ENCODE measurements around the gene HEXIM2. TPM values are rescaled to one million over a fixed set of nuclear protein-coding genes. Genes with fewer than 3 reads are reported as not detected.

The HEXIM2 gene
- total RNA-seq, 2 donors from 2014 or later: 4.2 to 4.4 TPM

GRCh38 chr17:45137561-45138305, 23.9 kb upstream of the HEXIM2 start:
- DNase-seq (no peak), ATAC-seq (no peak)
- intact Hi-C loops (cut with DNase I): loop anchor here in 1 of 2 donors (2.0 kb wide), 1 partner anchor 63 kb away; no protein-coding TSS in a partner anchor

GRCh38 chr17:45138911-45139532, 22.7 kb upstream of the HEXIM2 start:
- no peak for ATAC-seq
- DNase-seq: no peak

GRCh38 chr17:45139533-45139920, 22.1 kb upstream of the HEXIM2 start:
- ATAC-seq: no peak
- DNase-seq: no peak
- intact Hi-C loops (cut with DNase I): loop anchor here in 1 of 2 donors (2.0 kb wide), 1 partner anchor 61 kb away; no protein-coding TSS in a partner anchor

More at GRCh38 chr17:45138911-45139532, 22.7 kb upstream of the HEXIM2 start:
- intact Hi-C loops (cut with DNase I): loop anchor here in 1 of 2 donors (2.0 kb wide), 1 partner anchor 62 kb away; no protein-coding TSS in a partner anchor

GRCh38 chr17:45143094-45143670, 18.5 kb upstream of the HEXIM2 start:
- DNase-seq (no peak), ATAC-seq (no peak)
- intact Hi-C loops (cut with DNase I): no loop called here

GRCh38 chr17:45143767-45144198, 17.9 kb upstream of the HEXIM2 start:
- ATAC-seq: peak; percentile 34 to 35
- intact Hi-C loops (cut with DNase I): no loop called here
- peak; percentile 92 for DNase-seq

GRCh38 chr17:45144199-45145034, 17.3 kb upstream of the HEXIM2 start:
- intact Hi-C loops (cut with DNase I): no loop called here
- ATAC-seq: peak; percentile 7 to 26
- peak; percentile 73 for DNase-seq

GRCh38 chr17:45145035-45145389, 16.7 kb upstream of the HEXIM2 start:
- ATAC-seq (no peak), DNase-seq (no peak)
- intact Hi-C loops (cut with DNase I): no loop called here

- no peak for DNase-seq
- ATAC-seq: no peak
- intact Hi-C loops (cut with DNase I): no loop called here
Observed at GRCh38 chr17:45146166-45146565, 15.5 kb upstream of the HEXIM2 start.

- ATAC-seq: no peak
- DNase-seq: no peak
- intact Hi-C loops (cut with DNase I): no loop called here
Observed at GRCh38 chr17:45146592-45146889, 15.1 kb upstream of the HEXIM2 start.

- ATAC-seq: peak; percentile 4 to 6
- intact Hi-C loops (cut with DNase I): no loop called here
- DNase-seq: peak; percentile 35
Observed at GRCh38 chr17:45146890-45147580, 14.6 kb upstream of the HEXIM2 start.

GRCh38 chr17:45147581-45148182, 14.0 kb upstream of the HEXIM2 start:
- ATAC-seq (peak; percentile 21 to 29), DNase-seq (peak; percentile 85)
- intact Hi-C loops (cut with DNase I): no loop called here

GRCh38 chr17:45148183-45149036, 13.3 kb upstream of the HEXIM2 start, which contains the start of gene HEXIM1:
TSS of gene HEXIM1 (plus strand) at chr17:45148475. CDS start at chr17:45149191, 716 bp downstream.
- DNase-seq: peak; percentile 99
- ATAC-seq: peak; percentile 75 to 81
- intact Hi-C loops (cut with DNase I): loop anchor here in 1 of 2 donors (1.0 kb wide), 1 partner anchor 13 kb away; the partner anchor contains the start of gene HEXIM2

- DNase-seq: peak; percentile 88
- intact Hi-C loops (cut with DNase I): loop anchor here in 1 of 2 donors (1.0 kb wide), 1 partner anchor 12 kb away; the partner anchor contains the start of gene HEXIM2
Observed at GRCh38 chr17:45149037-45149668, 12.5 kb upstream of the HEXIM2 start.

GRCh38 chr17:45149669-45150664, 11.7 kb upstream of the HEXIM2 start:
- intact Hi-C loops (cut with DNase I): loop anchor here in 1 of 2 donors (1.0 to 5.0 kb wide), 2 partner anchors 11 to 47 kb away; partner anchors contain the start of gene HEXIM2
- ATAC-seq (peak; percentile 5 to 11), DNase-seq (peak; percentile 72)

More at GRCh38 chr17:45149037-45149668, 12.5 kb upstream of the HEXIM2 start:
- ATAC-seq: peak; percentile 61 to 62

Data from left cardiac atrium (tissue), 4 donors.